Activated CD4-positive, alpha-beta memory T cell treated with anti-CD3 and anti-CD28 coated beads for 36 hours (primary cell): ENCODE results near the gene NOTCH1. TPM values are rescaled to one million over a fixed set of nuclear protein-coding genes. Genes with fewer than 3 reads are reported as not detected.

Experiments used
- microRNA-seq: library from miRNA; unstranded; fragments of <30 nt; microRNA quantifications from one replicate; pipeline ENCODE4 v1.2.0, GENCODE V29; 2022; ENCODE audit warnings: borderline number of aligned reads, borderline microRNAs expressed, borderline replicate concordance
- total RNA-seq, 2 experiments: library from RNA; stranded (reverse); gene quantifications; one replicate each; pipeline ENCODE4 v1.2.3, GENCODE V29; 2021

NOTCH1 gene
- total RNA-seq, 2 experiments from 2014 or later, result 67.0 to 68.3 TPM

Small RNA genes lying within 50 kb of the gene (microRNA-seq; reads per million reads assigned to microRNA genes)
- gene MIR4673, result not detected
- gene MIR4674, result not detected

Other genes starting within 250 kb of the NOTCH1 start
- gene CCDC187, start 242.0 kb downstream of the NOTCH1 start, total RNA-seq, result not detected
- gene GPSM1, start 218.5 kb downstream of the NOTCH1 start, total RNA-seq, result 10 to 100 TPM; 10.6 to 11.3 TPM
- 10 to 100 TPM; 14.5 to 15.2 TPM for gene DNLZ, start 182.3 kb downstream of the NOTCH1 start, total RNA-seq
- 1 to 10 TPM; 1.4 to 2.4 TPM for gene CARD9, start 172.4 kb downstream of the NOTCH1 start, total RNA-seq
- 10 to 100 TPM; 13.9 to 14.3 TPM for gene SNAPC4, start 145.9 kb downstream of the NOTCH1 start, total RNA-seq
- gene ENTR1, start 135.4 kb downstream of the NOTCH1 start, total RNA-seq, result 10 to 100 TPM; 66.9 to 74.9 TPM
- gene PMPCA, start 135.4 kb downstream of the NOTCH1 start, total RNA-seq, result 100 to 1,000 TPM; 108 to 112 TPM
- 10 to 100 TPM; 18.8 to 21.3 TPM for gene INPP5E, start 106.2 kb downstream of the NOTCH1 start, total RNA-seq
- 10 to 100 TPM; 54.1 to 57.0 TPM for gene SEC16A, start 63.0 kb downstream of the NOTCH1 start, total RNA-seq
- under 1 TPM; 0.90 to 0.93 TPM for gene EGFL7, start 116.9 kb upstream of the NOTCH1 start, total RNA-seq
- 10 to 100 TPM; 16.3 to 16.8 TPM for gene AGPAT2, start 141.4 kb upstream of the NOTCH1 start, total RNA-seq
- gene DIPK1B, start 166.5 kb upstream of the NOTCH1 start, total RNA-seq, result not detected
- gene LCN10, start 196.9 kb upstream of the NOTCH1 start, total RNA-seq, result 1 to 10 TPM; 1.2 to 1.5 TPM
- gene LCN6, start 202.5 kb upstream of the NOTCH1 start, total RNA-seq, result not detected
- gene LCN8, start 212.2 kb upstream of the NOTCH1 start, total RNA-seq, result not detected
- not detected for gene LCN15, start 218.5 kb upstream of the NOTCH1 start, total RNA-seq
- gene TMEM141, start 245.3 kb upstream of the NOTCH1 start, total RNA-seq, result 10 to 100 TPM; 42.3 to 45.2 TPM